Activated T-cell treated with anti-CD3 and anti-CD28 coated beads, Interleukin-2, amount 50 U/mL, for 72 hours (primary cell): ENCODE data around the gene GRAMD4. TPM values are rescaled to one million over a fixed set of nuclear protein-coding genes. Genes with fewer than 3 reads are reported as not detected.

Source experiments
- ATAC-seq, 2 donors: fragments of 150-1000 bp; cut with Tn5 transposase; replicated peaks in 1 of 2; 2 replicates each; pipeline ENCODE4 v1.10.0; 2021; ENCODE audit warnings: moderate library complexity in 2 of 2, mild to moderate bottlenecking in 1 of 2
- DNase-seq, 2 donors: peaks; one replicate each; pipeline ENCODE4 v3.0.0; 2021 to 2022; ENCODE audit warnings: mixed read lengths in 1 of 2
- H3K27ac Mint-ChIP-seq: one replicate; pipeline ENCODE4 v1.8.0; 2022; ENCODE audit warnings: mild to moderate bottlenecking, moderate library complexity, mixed read lengths
- H3K27me3 Mint-ChIP-seq: one replicate; pipeline ENCODE4 v1.8.0; 2022; ENCODE audit warnings: low read depth, mixed read lengths
- H3K36me3 Mint-ChIP-seq, 2 donors: one replicate each; pipeline ENCODE4 v1.8.0; 2022; ENCODE audit warnings: mixed read lengths in 2 of 2, mild to moderate bottlenecking in 1 of 2; ENCODE audit not compliant: insufficient read depth in 2 of 2
- H3K4me1 Mint-ChIP-seq: one replicate; pipeline ENCODE4 v1.8.0; 2022; ENCODE audit warnings: low read depth, mixed read lengths
- H3K4me3 Mint-ChIP-seq, 2 donors: one replicate each; pipeline ENCODE4 v1.8.0; 2022; ENCODE audit warnings: mild to moderate bottlenecking in 2 of 2, mixed read lengths in 2 of 2, moderate library complexity in 2 of 2
- H3K9me3 Mint-ChIP-seq, 2 donors: one replicate each; pipeline ENCODE4 v1.8.0; 2022; ENCODE audit warnings: mixed read lengths in 2 of 2
- total RNA-seq, 2 donors: library from RNA; stranded (reverse); gene quantifications; one replicate each; pipeline ENCODE4 v1.2.3, GENCODE V29; 2022

The GRAMD4 gene
- total RNA-seq, 2 donors from 2014 or later: 42.8 to 53.5 TPM

DNA sequence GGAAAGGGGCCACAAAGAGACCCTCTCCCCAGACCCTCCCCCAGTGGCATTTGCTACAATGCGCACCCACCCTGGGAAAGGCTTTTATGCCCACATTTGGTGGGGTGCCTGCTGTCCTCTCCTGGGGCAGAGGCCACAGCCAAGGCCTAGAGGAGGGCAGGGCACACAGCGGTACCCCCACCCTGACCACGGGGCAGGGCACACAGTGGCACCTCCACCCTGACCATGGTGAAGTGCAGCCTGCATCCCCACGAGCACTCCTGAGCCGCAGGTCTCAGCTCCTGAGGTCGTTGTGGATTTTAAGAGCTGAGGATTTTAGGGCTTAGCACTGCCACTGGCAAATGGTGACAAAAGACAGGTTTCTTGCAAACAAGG lies 83.8 kb downstream of the GRAMD4 start:
- DNase-seq (no peak), ATAC-seq (no peak)
- Mint-ChIP-seq H3K4me3 (no peak overlapping the region), H3K4me1 (no peaks in the 10 kb centered on the region), H3K27me3 (no peaks in the 10 kb centered on the region), H3K27ac (no peak overlapping the region), H3K36me3 (peaks cover 10 to 32% of the 10 kb centered on the region in 2 donors), H3K9me3 (no peaks in the 10 kb centered on the region)

DNA sequence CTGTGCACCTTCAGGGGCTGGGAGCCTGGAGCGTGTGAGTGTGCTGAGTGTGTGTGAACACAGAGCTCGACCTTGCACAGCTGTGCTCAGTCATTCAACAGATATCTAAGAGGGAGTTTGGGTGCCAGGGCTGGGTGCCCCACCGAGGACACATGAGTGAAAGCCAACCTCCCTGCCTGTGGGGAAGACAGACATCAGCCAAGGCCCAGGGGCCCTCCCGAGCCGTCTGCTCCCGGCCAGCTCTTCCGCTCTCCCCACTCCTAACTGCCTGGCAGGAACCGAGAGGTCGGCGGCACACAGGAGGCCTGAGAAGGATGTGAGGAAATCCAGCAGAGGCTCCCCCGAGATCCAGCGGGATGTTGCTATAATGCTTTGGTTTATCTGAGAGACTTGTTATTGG lies 85.9 kb downstream of the GRAMD4 start:
- peak overlapping the region; percentile 27 for H3K27ac Mint-ChIP-seq
- no peak for DNase-seq
- ATAC-seq: no peak

DNA sequence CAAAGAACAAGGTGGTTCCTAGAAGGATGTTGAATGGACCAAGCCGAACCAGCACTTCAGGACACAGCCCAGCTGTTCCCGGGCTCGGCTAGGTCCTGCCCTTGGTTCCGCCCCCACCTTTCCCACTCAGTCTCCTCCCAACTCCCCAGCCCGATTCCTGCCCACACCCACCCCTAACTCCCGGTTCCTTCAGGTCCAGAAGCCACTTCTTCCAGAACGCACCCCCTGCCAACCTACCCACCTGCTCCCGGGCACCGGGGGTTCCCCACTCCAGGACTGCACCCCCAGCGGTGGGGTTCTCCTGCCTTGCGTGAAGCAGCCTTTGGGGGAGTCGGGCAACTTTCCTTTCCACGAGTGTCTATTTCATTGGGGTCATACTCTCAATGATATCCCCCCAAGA lies 87.1 kb downstream of the GRAMD4 start:
- DNase-seq (no peak), ATAC-seq (no peak)
- peaks cover 17 to 44% of the 10 kb centered on the region in 2 donors for H3K36me3 Mint-ChIP-seq
- no peak overlapping the region for H3K4me3 Mint-ChIP-seq
- H3K27ac Mint-ChIP-seq: no peak overlapping the region
- H3K27me3 Mint-ChIP-seq: no peaks in the 10 kb centered on the region
- no peaks in the 10 kb centered on the region for H3K9me3 Mint-ChIP-seq
- no peaks in the 10 kb centered on the region for H3K4me1 Mint-ChIP-seq

More for the DNA sequence above, 85.9 kb downstream of the GRAMD4 start:
- Mint-ChIP-seq H3K36me3 (peaks cover 17 to 34% of the 10 kb centered on the region in 2 donors), H3K4me3 (no peak overlapping the region), H3K4me1 (no peaks in the 10 kb centered on the region), H3K9me3 (no peaks in the 10 kb centered on the region), H3K27me3 (no peaks in the 10 kb centered on the region)

DNA sequence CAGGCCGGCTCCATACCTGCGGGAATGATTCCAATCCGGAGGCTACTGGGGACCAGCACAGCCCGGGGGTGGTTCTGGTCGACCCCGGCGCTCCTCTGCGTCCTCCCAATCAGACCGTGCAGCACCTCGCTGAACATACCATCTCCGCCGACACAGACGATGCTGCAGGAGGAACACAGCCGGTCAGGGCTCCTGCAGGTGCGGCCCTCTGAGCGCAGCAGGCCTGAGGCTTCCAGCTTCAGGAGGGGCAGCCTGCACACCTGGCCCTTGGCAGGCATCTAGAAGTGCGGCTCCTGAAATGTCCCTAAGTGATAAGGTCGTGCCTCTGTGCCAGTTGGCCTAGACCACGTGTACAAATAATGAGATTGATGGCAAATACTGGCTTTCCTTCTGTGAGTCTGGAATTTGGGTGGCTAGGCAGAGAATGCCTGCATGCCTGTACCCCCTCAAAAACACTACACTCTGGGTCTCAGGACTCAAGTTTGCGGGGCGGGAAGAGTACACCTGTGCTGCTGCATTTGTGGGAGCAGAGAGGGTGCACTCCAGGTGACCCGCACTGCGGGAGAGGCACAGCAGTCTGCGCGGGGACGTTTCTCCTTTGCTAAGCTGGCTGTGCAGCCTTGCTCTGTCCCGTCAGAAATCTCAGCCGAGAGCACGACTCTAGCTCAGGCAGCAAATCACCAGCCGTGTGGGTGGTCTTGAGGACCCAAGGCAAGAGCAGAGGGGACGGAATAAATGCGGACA lies 87.8 kb downstream of the GRAMD4 start:
- H3K4me3 Mint-ChIP-seq: no peak overlapping the region
- no peaks in the 10 kb centered on the region for H3K27me3 Mint-ChIP-seq
- no peak for DNase-seq
- no peak overlapping the region for H3K27ac Mint-ChIP-seq
- H3K4me1 Mint-ChIP-seq: no peaks in the 10 kb centered on the region
- H3K36me3 Mint-ChIP-seq: peaks cover 19 to 47% of the 10 kb centered on the region in 2 donors
- H3K9me3 Mint-ChIP-seq: no peaks in the 10 kb centered on the region
- no peak for ATAC-seq

DNA sequence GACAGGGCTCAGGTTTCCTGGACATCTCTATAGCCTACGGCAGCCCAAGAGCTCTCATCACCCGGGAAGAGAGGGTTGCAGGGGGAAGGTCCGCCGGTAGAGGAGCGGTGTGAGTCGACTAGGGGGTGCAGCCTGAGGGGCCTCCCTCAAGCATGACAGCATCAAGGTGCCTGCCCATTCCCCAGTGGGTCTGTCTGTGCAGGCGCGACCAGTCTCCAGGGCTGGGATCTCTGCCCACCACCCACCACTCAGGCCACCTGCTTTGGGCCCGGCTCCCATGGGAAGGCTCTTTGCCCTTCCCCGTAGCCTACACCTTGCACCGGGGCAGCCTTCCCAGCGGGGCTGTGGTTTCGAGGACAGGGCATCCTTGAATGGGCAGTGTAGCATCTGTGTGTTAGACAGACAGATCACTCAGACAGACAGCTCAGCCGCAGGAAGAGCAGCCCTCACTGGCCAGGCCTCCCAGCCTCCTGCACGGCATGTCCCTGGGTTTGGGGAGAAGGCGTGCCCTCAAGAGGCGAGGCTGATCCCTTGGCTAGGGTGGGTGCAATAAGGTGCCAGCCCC lies 88.7 kb downstream of the GRAMD4 start:
- Mint-ChIP-seq H3K36me3 (peaks cover 17 to 48% of the 10 kb centered on the region in 2 donors), H3K4me1 (no peaks in the 10 kb centered on the region), H3K27me3 (no peaks in the 10 kb centered on the region), H3K9me3 (no peaks in the 10 kb centered on the region), H3K4me3 (no peak overlapping the region), H3K27ac (no peak overlapping the region)
- ATAC-seq (no peak), DNase-seq (no peak)

DNA sequence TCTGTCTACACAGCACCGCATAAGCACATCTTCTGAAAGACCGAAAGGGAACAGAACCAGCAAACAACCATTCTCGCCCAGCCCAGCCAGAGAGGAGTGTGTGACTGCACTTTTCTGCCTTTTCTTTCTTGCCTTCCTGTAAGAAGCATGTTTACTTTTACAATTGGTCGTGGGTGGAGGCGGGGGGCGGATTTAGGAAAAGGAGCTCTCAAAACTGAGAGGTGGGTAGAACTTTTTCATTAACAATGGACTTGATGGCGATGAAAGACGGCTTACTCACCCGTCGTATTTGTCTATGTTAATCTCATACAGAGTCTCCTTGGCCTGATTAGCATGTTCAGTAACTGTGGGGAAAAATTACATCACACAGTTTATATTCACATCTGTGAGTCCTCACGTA lies 90.6 kb downstream of the GRAMD4 start:
- no peak overlapping the region for H3K4me3 Mint-ChIP-seq
- peaks cover 10% of the 10 kb centered on the region for H3K4me1 Mint-ChIP-seq
- no peaks in the 10 kb centered on the region for H3K9me3 Mint-ChIP-seq
- DNase-seq: no peak
- peaks cover 14 to 42% of the 10 kb centered on the region in 2 donors for H3K36me3 Mint-ChIP-seq
- ATAC-seq: no peak
- peak overlapping the region; percentile 6 for H3K27ac Mint-ChIP-seq
- H3K27me3 Mint-ChIP-seq: no peaks in the 10 kb centered on the region

DNA sequence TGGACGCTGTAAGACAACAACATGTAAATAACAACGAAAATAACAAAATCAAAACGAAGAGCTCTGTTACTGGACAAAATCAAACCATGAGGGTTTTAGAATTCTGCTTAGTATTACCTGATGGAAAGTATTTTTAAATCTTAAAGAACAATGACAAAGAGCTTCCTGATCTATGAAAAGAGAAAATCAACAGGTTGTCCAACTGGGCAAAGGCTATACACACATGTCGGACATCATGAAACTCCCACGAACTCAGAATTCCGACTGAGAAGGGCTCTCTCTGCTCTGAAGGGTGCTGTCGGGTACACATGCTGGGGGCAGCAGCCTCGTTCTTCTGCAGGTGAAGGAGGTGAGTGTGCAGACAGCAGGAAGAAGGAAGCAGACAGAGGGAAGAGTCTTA lies 92.1 kb downstream of the GRAMD4 start:
- peak overlapping the region; percentile 48 for H3K27ac Mint-ChIP-seq

DNA sequence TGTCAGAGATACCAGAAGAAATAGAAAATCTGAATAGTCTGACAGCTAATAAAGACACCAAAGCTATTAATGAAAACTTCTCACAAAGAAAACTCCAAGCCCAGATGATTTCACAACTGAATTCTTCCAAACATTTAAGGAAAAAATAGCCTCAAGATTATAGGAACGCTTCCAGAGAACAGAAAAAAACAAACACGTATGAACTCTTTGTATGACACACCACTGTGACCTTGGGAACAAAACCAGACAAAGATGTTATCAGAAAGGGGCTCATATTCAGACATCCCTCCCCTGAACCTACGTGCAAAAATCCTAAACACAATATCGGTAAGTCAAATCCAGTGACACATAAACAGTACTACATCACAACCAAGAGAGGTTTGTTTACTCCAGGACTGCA lies 94.4 kb downstream of the GRAMD4 start:
- peaks cover 10% of the 10 kb centered on the region for H3K4me1 Mint-ChIP-seq
- peak overlapping the region; percentile 65 for H3K27ac Mint-ChIP-seq
- H3K4me3 Mint-ChIP-seq: no peak overlapping the region
- DNase-seq (no peak), ATAC-seq (no peak)
- peaks cover 8 to 29% of the 10 kb centered on the region in 2 donors for H3K36me3 Mint-ChIP-seq
- no peaks in the 10 kb centered on the region for H3K9me3 Mint-ChIP-seq
- H3K27me3 Mint-ChIP-seq: no peaks in the 10 kb centered on the region

More for the DNA sequence above, 92.1 kb downstream of the GRAMD4 start:
- H3K36me3 Mint-ChIP-seq: peaks cover 13 to 38% of the 10 kb centered on the region in 2 donors
- H3K9me3 Mint-ChIP-seq: no peaks in the 10 kb centered on the region
- no peak for DNase-seq
- ATAC-seq: no peak
- no peaks in the 10 kb centered on the region for H3K27me3 Mint-ChIP-seq
- no peak overlapping the region for H3K4me3 Mint-ChIP-seq
- peaks cover 10% of the 10 kb centered on the region for H3K4me1 Mint-ChIP-seq

DNA sequence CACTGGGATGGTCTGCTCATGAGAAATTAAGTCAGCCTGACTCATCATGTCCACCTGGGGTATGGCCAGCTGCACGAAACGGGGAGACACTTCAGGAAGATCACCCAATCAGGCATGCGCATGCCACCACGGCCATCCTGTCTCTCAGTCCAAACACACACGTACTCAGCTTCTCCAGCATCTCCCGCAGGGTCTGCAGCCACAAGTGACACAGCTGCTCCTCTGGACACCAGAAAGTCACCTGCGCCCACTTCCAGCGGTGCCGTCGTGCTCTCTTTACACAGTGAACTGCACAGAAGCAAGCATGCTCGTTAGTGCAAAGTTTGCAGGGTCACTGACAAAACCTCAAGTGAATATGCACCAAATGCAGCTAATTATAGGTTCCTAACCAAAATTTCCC lies 99.7 kb downstream of the GRAMD4 start:
- Mint-ChIP-seq H3K36me3 (peaks cover 2 to 15% of the 10 kb centered on the region in 2 donors), H3K4me3 (no peak overlapping the region)

DNA sequence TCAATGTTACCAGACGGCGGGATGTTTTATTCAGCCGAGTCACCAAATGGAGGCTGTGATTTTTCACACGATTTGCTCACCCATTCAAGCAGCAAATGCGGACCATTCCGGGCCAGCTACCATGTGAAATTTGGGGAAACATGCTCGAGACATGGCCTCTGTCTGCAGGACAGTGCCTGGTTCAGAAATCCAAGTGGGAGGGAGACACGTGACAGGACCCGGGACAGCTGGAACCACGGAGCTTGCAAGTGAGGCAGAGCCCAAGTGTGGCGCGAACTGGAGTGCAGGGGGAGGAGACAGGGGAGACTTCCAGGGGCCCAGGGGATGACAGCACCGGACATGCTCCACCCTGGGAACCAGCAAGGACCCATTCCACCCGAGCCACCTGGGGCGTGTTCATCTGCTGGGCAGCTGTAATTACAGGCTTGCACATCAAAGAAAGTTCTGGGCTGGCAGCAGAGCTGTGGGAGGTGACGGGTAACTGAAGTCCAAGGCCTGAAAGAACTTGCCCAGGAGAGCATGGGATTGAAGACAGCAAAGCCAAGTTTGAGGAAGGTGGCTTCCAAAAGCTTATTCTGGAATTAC lies 101.4 kb downstream of the GRAMD4 start:
- H3K4me3 Mint-ChIP-seq: no peak overlapping the region
- DNase-seq: no peak

More for the DNA sequence above, 99.7 kb downstream of the GRAMD4 start:
- ATAC-seq (no peak), DNase-seq (no peak)
- Mint-ChIP-seq H3K9me3 (no peaks in the 10 kb centered on the region), H3K27me3 (no peaks in the 10 kb centered on the region), H3K4me1 (peaks cover 14% of the 10 kb centered on the region), H3K27ac (no peak overlapping the region)

DNA sequence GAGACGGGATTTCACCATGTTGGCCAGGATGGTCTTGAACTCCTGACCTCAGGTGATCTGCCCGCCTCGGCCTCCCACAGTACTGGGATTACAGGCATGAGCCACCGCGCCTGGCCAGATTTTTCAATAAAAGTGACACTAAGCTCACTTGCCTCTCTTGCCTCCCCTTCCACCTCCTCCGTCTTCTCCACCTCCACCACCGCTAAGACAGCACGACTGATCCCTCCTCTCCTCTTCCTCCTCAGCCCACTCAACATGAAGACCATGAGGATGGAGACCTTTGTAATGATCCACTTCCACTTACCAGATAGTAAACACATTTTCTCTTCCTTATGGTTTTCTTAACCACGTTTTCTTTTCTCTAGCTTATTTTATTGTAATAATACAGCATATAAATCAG lies 103.7 kb downstream of the GRAMD4 start:
- no peaks in the 10 kb centered on the region for H3K27me3 Mint-ChIP-seq
- H3K36me3 Mint-ChIP-seq: peaks cover 0 to 6% of the 10 kb centered on the region in 2 donors
- H3K4me1 Mint-ChIP-seq: peaks cover 25% of the 10 kb centered on the region
- peak overlapping the region; percentile 70 for H3K27ac Mint-ChIP-seq
- no peak overlapping the region for H3K4me3 Mint-ChIP-seq
- ATAC-seq (no peak), DNase-seq (no peak)
- no peaks in the 10 kb centered on the region for H3K9me3 Mint-ChIP-seq

More for the DNA sequence above, 101.4 kb downstream of the GRAMD4 start:
- Mint-ChIP-seq H3K27me3 (no peaks in the 10 kb centered on the region), H3K4me1 (peaks cover 12% of the 10 kb centered on the region), H3K36me3 (peaks cover 2 to 15% of the 10 kb centered on the region in 2 donors), H3K9me3 (no peaks in the 10 kb centered on the region), H3K27ac (no peak overlapping the region)
- no peak for ATAC-seq

DNA sequence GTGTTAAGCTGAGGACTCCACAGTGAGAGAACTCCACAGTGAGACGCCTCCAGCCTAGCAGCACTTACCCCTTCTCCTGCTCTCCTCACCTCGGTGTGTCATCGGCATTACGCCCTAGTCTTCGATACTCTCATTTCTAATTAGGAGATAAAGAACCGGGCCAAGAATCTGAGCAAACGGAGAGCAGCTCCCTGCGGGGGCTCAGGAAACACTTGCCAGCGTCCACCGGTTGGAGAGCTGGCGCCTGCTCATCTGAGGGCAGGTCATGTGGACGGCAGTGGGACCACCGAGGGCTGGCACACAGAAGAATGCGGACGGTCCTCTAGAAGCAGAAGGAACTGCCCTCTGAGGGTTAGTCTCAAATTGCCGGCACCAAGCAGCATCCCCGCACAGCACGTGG lies 104.9 kb downstream of the GRAMD4 start:
- ATAC-seq: no peak
- no peak overlapping the region for H3K27ac Mint-ChIP-seq

DNA sequence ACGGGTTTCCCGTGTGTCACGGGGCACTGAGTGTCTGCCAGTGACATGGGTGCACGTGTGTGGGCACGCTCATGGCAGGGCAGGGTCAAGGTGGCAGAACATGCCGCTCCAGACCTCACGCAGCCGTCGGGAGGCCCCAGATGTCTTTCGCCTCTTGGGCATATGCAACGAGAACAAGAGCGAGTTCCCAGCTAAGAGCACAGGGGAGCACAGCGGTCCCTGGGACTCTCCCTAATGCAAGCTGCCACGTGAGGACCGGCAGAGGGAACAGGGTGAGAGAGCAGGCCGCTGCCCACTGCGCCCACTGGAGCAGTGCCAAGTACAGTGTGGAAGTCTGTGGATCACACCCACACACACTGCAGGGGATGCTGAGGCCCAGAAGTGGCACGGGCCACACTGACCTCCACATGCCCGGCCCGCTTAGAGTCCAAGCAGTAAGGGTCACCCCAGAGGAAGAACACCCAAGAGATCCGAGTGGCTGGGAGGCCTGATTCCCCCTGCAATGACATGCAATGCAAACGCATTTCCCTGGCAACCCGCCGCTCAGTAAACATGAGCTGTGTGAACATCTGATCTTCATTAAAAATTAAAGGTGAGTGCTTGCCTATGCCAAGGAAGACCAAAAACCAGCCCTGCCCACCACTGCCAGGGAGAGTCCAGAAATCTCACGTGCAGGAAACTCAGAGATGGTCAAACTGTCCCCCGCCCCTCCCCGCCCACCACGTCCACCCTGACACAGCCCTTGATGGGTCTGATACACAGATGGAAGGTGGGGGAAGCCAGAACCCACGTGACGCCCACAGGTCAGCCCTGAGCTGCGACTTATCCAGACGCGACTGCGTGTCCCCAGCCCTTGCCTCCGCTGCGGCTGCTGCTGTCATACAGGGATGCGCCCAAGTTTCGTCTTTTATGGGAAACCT lies 106.1 kb downstream of the GRAMD4 start:
- H3K27ac Mint-ChIP-seq: no peak overlapping the region
- H3K4me1 Mint-ChIP-seq: peaks cover 36% of the 10 kb centered on the region
- no peak for ATAC-seq
- DNase-seq: no peak
- H3K36me3 Mint-ChIP-seq: peaks cover 0 to 10% of the 10 kb centered on the region in 2 donors
- no peaks in the 10 kb centered on the region for H3K9me3 Mint-ChIP-seq
- H3K27me3 Mint-ChIP-seq: no peaks in the 10 kb centered on the region
- no peak overlapping the region for H3K4me3 Mint-ChIP-seq

More for the DNA sequence above, 104.9 kb downstream of the GRAMD4 start:
- Mint-ChIP-seq H3K9me3 (no peaks in the 10 kb centered on the region), H3K36me3 (peaks cover 0 to 6% of the 10 kb centered on the region in 2 donors), H3K4me1 (peaks cover 27% of the 10 kb centered on the region), H3K27me3 (no peaks in the 10 kb centered on the region), H3K4me3 (no peak overlapping the region)
- no peak for DNase-seq
